ENCODE measurements around the gene SFXN1. TPM values are rescaled to one million over a fixed set of nuclear protein-coding genes. Genes with fewer than 3 reads are reported as not detected.

Gene SFXN1, protein sequence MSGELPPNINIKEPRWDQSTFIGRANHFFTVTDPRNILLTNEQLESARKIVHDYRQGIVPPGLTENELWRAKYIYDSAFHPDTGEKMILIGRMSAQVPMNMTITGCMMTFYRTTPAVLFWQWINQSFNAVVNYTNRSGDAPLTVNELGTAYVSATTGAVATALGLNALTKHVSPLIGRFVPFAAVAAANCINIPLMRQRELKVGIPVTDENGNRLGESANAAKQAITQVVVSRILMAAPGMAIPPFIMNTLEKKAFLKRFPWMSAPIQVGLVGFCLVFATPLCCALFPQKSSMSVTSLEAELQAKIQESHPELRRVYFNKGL
- 82.3 TPM for total RNA-seq
- 10 to 100 TPM; 63.5 to 83.8 (median 76.0) TPM for polyA plus RNA-seq

DNA sequence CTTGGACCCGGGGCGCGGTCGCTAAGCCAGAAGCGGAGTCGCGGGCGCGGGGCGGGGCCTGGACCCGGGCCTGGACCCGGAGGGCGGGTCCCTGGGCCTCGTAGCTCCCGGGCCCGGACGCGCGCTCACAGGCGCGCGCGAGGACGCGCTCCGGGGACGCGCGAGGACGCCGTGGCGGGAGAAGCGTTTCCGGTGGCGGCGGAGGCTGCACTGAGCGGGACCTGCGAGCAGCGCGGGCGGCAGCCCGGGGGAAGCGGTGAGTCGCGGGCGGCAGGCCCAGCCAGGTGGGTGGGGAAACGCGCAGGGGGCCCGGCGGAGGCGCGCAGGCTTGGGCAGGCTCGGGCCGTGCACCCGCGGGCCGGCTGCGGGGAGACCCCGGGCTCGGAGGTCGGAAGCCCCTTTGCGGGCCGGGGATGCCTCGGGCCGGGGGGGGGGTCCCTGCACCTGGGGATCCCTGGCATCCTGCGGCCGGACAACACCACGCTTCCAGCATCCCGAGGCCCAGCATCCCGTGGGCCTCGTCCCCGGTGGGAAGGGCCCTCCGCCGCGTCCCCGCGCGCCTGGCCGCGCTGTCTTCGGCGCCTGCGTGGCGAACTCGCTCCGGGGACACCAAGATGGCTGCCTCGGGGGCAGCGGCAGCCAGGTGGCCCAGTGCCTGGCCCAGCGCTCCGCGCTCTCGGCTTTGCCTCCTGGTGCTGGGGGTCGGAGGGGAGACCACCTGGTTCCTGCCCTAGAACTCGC is at the start of gene SFXN1:
SFXN1 (plus strand) TSS at position 177 of the 741 bp plus-strand sequence. CDS start 13,544 bp downstream, outside the sequence.
- Mint-ChIP-seq H3K9me3 (peaks cover 0 to 2% (median 0%) of the 10 kb centered on the region in 7 donors), H3K27ac (peak within 1 kb of the TSS; percentile 89 to 99 (median 95)), H3K27me3 (peaks cover 8% of the 10 kb centered on the region), H3K4me1 (peaks cover 24 to 52% (median 44%) of the 10 kb centered on the region in 4 donors), H3K36me3 (peaks cover 13% of the 10 kb centered on the region), H3K4me3 (peak within 1 kb of the TSS; percentile 96 to 97 (median 97))
- no peaks in the 10 kb centered on the region for H3K9me3 ChIP-seq (ENCODE audit: control insufficient read depth in 2 of 2, low read length in 2 of 2)
- peaks cover 4% of the 10 kb centered on the region for H3K36me3 ChIP-seq (ENCODE audit: control insufficient read depth, insufficient read depth, low read length)
- no peaks in the 10 kb centered on the region for H3K27me3 ChIP-seq (ENCODE audit: control insufficient read depth, insufficient read depth, low read length)
- peak within 1 kb of the TSS; percentile 64 for H3K27ac ChIP-seq (ENCODE audit: insufficient read depth, low read length, poor library complexity, severe bottlenecking)
- peak within 1 kb of the TSS; percentile 98 for H3K4me3 ChIP-seq (ENCODE audit: low read depth, low read length)
- peaks cover 45% of the 10 kb centered on the region for H3K4me1 ChIP-seq (ENCODE audit: control insufficient read depth, insufficient read depth, low read length, poor library complexity, severe bottlenecking)
- DNase-seq: peak; percentile 60 to 90 (median 71)
- ATAC-seq (ENCODE audit: low read depth in 2 of 2): peak; percentile 76 to 84

DNA sequence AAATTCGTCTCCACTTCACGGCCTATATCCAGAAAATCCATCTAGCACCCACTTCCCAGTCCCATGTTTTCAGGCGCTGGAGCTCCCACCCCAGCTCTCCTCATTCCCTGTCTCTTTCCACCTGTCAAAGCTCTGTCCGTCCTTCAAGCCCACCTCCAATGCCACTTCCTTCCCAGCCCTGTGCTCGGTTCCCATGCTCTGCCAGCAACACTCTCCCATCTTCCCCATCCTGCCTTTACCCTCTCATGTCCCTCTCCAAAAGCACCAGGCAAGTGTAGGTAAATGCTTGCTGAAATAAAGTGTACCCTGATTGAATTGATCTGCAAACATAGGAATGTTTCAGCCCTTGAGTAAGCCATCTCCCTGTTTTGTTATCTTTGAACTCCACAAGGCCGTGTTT is 43.6 kb upstream of the SFXN1 start:
- DNase-seq (no peak), ATAC-seq (ENCODE audit: low read depth in 2 of 2) (no peak)
- no peaks in the 10 kb centered on the region for H3K9me3 ChIP-seq (ENCODE audit: control insufficient read depth in 2 of 2, low read length in 2 of 2)
- peaks cover 0 to 3% (median 1%) of the 10 kb centered on the region in 7 donors for H3K9me3 Mint-ChIP-seq
- H3K27ac ChIP-seq (ENCODE audit: insufficient read depth, low read length, poor library complexity, severe bottlenecking): no peak overlapping the region
- peaks cover 14% of the 10 kb centered on the region for H3K27me3 ChIP-seq (ENCODE audit: control insufficient read depth, insufficient read depth, low read length)
- no peak overlapping the region for H3K4me3 Mint-ChIP-seq
- H3K4me3 ChIP-seq (ENCODE audit: low read depth, low read length): no peak overlapping the region
- peaks cover 39% of the 10 kb centered on the region for H3K27me3 Mint-ChIP-seq
- H3K36me3 ChIP-seq (ENCODE audit: control insufficient read depth, insufficient read depth, low read length): no peaks in the 10 kb centered on the region
- H3K27ac Mint-ChIP-seq: peak overlapping the region in 1 of 3 donors; percentile 21
- H3K4me1 ChIP-seq (ENCODE audit: control insufficient read depth, insufficient read depth, low read length, poor library complexity, severe bottlenecking): no peaks in the 10 kb centered on the region
- H3K4me1 Mint-ChIP-seq: no peaks in the 10 kb centered on the region
- H3K36me3 Mint-ChIP-seq: no peaks in the 10 kb centered on the region

DNA sequence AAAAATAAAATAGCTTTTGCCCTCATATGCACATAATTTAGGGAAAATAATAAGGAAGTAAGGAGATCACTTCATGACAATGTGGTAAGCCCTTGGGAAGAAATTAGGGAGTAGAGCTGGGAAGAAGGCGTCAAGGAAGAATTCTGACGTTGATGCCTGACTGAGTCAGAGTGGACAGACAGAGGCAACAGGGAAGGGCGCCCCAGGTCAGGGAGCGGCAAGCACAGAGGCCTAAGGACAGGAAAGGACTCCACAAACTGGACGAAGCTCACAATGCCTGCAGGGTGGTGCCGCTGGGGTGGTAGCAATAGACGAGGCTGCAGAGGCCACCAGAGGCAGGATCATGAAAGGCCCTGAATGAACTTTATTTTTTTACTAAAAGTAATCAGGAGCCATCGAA is 42.0 kb upstream of the SFXN1 start:
- H3K4me3 Mint-ChIP-seq: no peak overlapping the region
- DNase-seq (no peak), ATAC-seq (ENCODE audit: low read depth in 2 of 2) (no peak)
- no peak overlapping the region for H3K27ac ChIP-seq (ENCODE audit: insufficient read depth, low read length, poor library complexity, severe bottlenecking)
- no peaks in the 10 kb centered on the region for H3K4me1 ChIP-seq (ENCODE audit: control insufficient read depth, insufficient read depth, low read length, poor library complexity, severe bottlenecking)
- no peaks in the 10 kb centered on the region for H3K36me3 ChIP-seq (ENCODE audit: control insufficient read depth, insufficient read depth, low read length)
- peaks cover 50% of the 10 kb centered on the region for H3K27me3 Mint-ChIP-seq
- H3K4me3 ChIP-seq (ENCODE audit: low read depth, low read length): no peak overlapping the region
- no peaks in the 10 kb centered on the region for H3K36me3 Mint-ChIP-seq
- H3K27me3 ChIP-seq (ENCODE audit: control insufficient read depth, insufficient read depth, low read length): peaks cover 14% of the 10 kb centered on the region
- H3K9me3 ChIP-seq (ENCODE audit: control insufficient read depth in 2 of 2, low read length in 2 of 2): no peaks in the 10 kb centered on the region
- no peaks in the 10 kb centered on the region for H3K4me1 Mint-ChIP-seq
- H3K27ac Mint-ChIP-seq: no peak overlapping the region
- H3K9me3 Mint-ChIP-seq: peaks cover 0 to 3% (median 0%) of the 10 kb centered on the region in 7 donors

DNA sequence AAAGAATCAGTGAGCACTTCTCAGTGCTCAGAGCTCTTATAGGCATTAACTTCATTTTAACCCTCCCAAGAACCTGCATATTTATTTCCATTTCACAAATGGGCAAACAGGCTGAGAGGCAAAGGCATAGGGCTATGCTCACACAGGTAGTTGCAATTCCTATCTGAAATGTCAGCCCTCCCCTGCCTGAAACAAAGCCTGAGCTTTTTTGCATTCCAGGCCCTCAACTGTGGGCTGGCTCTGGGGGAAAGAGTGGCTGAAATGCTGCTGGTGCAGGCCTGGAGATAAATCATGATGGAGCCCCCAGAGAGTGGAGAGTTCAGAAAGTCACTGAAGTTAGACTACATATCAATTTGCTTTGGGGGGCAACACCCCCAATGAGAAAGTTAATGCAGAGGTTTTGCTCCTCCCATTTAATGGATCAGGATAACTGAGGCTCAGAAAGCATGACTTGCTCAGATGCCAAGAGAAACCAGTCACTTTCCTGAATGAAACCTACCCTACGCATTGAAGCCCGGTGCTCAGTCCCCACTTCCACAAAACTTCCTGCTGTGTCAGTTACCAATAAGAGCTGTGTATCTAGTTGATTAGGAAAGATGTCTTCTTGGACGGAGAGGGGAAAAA is 40.0 kb upstream of the SFXN1 start:
- H3K27me3 Mint-ChIP-seq: peaks cover 62% of the 10 kb centered on the region

DNA sequence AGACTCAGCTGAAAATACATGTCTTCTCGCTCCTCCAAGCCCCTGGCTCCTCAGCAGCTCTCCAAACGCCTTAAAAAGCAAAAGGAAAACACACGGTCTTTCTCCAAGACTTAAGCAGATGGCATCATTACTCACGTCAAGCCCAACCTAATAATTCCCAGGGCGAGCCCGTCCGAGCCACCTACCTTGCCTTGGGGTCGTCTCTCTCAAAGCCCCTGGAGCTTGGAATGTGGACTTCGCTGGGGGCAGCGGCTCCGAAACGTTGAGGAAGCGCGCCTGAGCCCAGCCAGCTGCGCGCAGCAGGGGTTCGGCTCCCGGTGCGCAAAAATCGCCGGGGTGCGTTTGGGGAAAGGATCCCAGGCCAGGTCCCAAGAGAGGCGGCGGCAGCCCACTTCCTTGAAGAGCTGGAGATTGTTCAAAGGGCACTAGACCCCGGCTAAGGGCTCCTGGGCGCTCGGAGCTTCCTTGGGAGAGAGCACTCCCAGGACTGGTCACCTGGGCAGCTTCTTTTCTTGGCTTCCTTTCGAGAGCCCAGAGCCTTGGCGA is 34.8 kb upstream of the SFXN1 start:
- Histone ChIP-seq H3K36me3 (ENCODE audit: control insufficient read depth, insufficient read depth, low read length) (no peaks in the 10 kb centered on the region), H3K4me1 (ENCODE audit: control insufficient read depth, insufficient read depth, low read length, poor library complexity, severe bottlenecking) (peaks cover 13% of the 10 kb centered on the region), H3K27me3 (ENCODE audit: control insufficient read depth, insufficient read depth, low read length) (peaks cover 39% of the 10 kb centered on the region), H3K4me3 (ENCODE audit: low read depth, low read length) (no peak overlapping the region), H3K9me3 (ENCODE audit: control insufficient read depth in 2 of 2, low read length in 2 of 2) (no peaks in the 10 kb centered on the region), H3K27ac (ENCODE audit: insufficient read depth, low read length, poor library complexity, severe bottlenecking) (no peak overlapping the region)
- H3K27ac Mint-ChIP-seq: no peak overlapping the region
- H3K4me3 Mint-ChIP-seq: peak overlapping the region in 1 of 4 donors; percentile 69
- H3K36me3 Mint-ChIP-seq: no peaks in the 10 kb centered on the region
- no peak for ATAC-seq (ENCODE audit: low read depth in 2 of 2)
- DNase-seq: no peak
- peaks cover 0 to 9% (median 2%) of the 10 kb centered on the region in 4 donors for H3K4me1 Mint-ChIP-seq
- no peaks in the 10 kb centered on the region for H3K9me3 Mint-ChIP-seq
- H3K27me3 Mint-ChIP-seq: peaks cover 77% of the 10 kb centered on the region

More for the DNA sequence above, 40.0 kb upstream of the SFXN1 start:
- Histone ChIP-seq H3K27me3 (ENCODE audit: control insufficient read depth, insufficient read depth, low read length) (peaks cover 32% of the 10 kb centered on the region), H3K9me3 (ENCODE audit: control insufficient read depth in 2 of 2, low read length in 2 of 2) (no peaks in the 10 kb centered on the region), H3K4me1 (ENCODE audit: control insufficient read depth, insufficient read depth, low read length, poor library complexity, severe bottlenecking) (no peaks in the 10 kb centered on the region), H3K36me3 (ENCODE audit: control insufficient read depth, insufficient read depth, low read length) (no peaks in the 10 kb centered on the region), H3K4me3 (ENCODE audit: low read depth, low read length) (no peak overlapping the region), H3K27ac (ENCODE audit: insufficient read depth, low read length, poor library complexity, severe bottlenecking) (no peak overlapping the region)
- Mint-ChIP-seq H3K4me1 (peaks cover 0 to under 1% (median 0%) of the 10 kb centered on the region in 4 donors), H3K4me3 (no peak overlapping the region), H3K9me3 (peaks cover 0 to 3% (median 0%) of the 10 kb centered on the region in 7 donors), H3K36me3 (no peaks in the 10 kb centered on the region), H3K27ac (no peak overlapping the region)
- ATAC-seq (ENCODE audit: low read depth in 2 of 2): no peak
- no peak for DNase-seq

DNA sequence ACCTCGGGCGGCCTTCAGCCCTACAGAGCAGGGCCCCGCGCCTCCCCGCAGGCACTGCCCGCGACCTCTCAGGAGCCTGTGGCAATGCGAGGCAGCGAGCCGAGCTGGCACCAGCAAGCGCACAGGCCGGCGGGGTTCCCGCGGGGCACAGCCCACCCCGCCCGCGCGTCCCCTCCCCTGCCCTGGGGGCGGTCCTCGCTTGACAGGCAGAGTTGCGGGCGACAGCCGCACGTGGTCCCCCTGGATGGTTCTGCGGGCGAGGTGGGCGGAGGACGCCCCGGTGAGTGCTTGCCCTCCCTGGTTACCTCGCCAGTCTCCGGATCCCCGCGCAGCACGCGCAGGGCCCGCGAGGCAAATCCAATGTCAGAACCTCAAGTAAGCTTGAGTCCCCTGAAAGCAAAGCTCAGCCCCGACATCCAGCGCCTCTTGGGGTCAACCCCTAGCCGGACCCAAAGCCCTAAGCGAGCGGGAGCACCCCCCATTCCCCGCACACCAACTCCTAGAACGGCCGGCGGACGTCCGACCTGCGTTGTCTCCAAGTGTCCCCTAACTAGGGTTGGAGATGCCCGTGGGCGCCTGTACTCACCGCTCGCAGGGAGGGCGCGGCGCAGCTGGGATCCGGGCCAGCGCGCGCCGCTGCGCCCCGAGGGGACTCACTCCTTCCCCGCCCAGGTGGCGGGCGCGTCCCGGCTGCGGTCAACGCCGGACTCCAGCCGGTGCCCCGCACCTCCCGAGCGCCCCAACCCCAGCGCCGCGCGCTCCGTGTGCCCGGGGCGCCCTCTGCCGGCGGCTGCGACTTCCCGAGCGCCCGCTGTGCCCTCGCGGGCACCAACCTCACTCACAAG is 34.1 kb upstream of the SFXN1 start, which contains the start of gene DRD1:
DRD1 (minus strand) TSS at position 123 of the 845 bp plus-strand sequence. CDS start 1,083 bp downstream, outside the sequence.
- Histone ChIP-seq H3K9me3 (ENCODE audit: control insufficient read depth in 2 of 2, low read length in 2 of 2) (no peaks in the 10 kb centered on the region), H3K4me3 (ENCODE audit: low read depth, low read length) (no peak within 1 kb of the TSS), H3K27ac (ENCODE audit: insufficient read depth, low read length, poor library complexity, severe bottlenecking) (no peak within 1 kb of the TSS), H3K4me1 (ENCODE audit: control insufficient read depth, insufficient read depth, low read length, poor library complexity, severe bottlenecking) (peaks cover 13% of the 10 kb centered on the region), H3K27me3 (ENCODE audit: control insufficient read depth, insufficient read depth, low read length) (peaks cover 33% of the 10 kb centered on the region), H3K36me3 (ENCODE audit: control insufficient read depth, insufficient read depth, low read length) (no peaks in the 10 kb centered on the region)
- Mint-ChIP-seq H3K9me3 (no peaks in the 10 kb centered on the region), H3K27ac (no peak within 1 kb of the TSS), H3K4me1 (peaks cover 0 to 9% (median 2%) of the 10 kb centered on the region in 4 donors), H3K36me3 (no peaks in the 10 kb centered on the region), H3K4me3 (peak within 1 kb of the TSS in 3 of 4 donors; percentile 44 to 73 (median 69)), H3K27me3 (peaks cover 74% of the 10 kb centered on the region)
- DNase-seq (peak in 2 of 3 donors; percentile 35 to 39), ATAC-seq (ENCODE audit: low read depth in 2 of 2) (no peak)

All from CD4-positive, CD25-positive, alpha-beta regulatory T cell (primary cell).